OCI-LY3 (cell line): ENCODE results near the gene ZNF560.

Experiments
- H2AFZ ChIP-seq: fragments of 200-600, 300-600 bp; shearing (Covaris generic); 2 replicates; pipeline ENCODE4 v1.6.0; 2014; ENCODE audit warnings: antibody characterized with exemption, low read depth, low read length
- H3K27ac ChIP-seq: fragments of 200-600, 300-600 bp; sonication (generic); 2 replicates; pipeline ENCODE4 v1.5.1; 2014; ENCODE audit warnings: mild to moderate bottlenecking, low read length, moderate library complexity, mixed read lengths
- H3K27me3 ChIP-seq: fragments of 200-600, 300-600 bp; sonication (generic); 2 replicates; pipeline ENCODE4 v1.6.1; 2014; ENCODE audit warnings: low read depth, low read length, mixed read lengths
- H3K36me3 ChIP-seq: fragments of 200-600, 300-600 bp; sonication (generic); replicated peaks from 2 replicates; pipeline ENCODE3; 2014; ENCODE audit warnings: low read depth, low read length, mixed read lengths
- H3K4me1 ChIP-seq: fragments of 300-600, 200-600 bp; sonication (generic); 2 replicates; pipeline ENCODE4 v1.6.1; 2014; ENCODE audit warnings: low read length, mixed read lengths
- H3K4me2 ChIP-seq: fragments of 200-600, 300-600 bp; sonication (generic); 2 replicates; pipeline ENCODE4 v1.6.1; 2014; ENCODE audit warnings: low read length, mixed read lengths
- H3K4me3 ChIP-seq: fragments of 300-600, 200-600 bp; sonication (generic); 2 replicates; pipeline ENCODE4 v1.5.1; 2014; ENCODE audit warnings: antibody characterized with exemption, mild to moderate bottlenecking, low read length, moderate library complexity
- H3K79me2 ChIP-seq: fragments of 300-600, 200-600 bp; shearing (Covaris generic); 2 replicates; pipeline ENCODE4 v1.6.1; 2014; ENCODE audit warnings: mild to moderate bottlenecking, low read length, mixed read lengths
- H3K9ac ChIP-seq: fragments of 300-600, 200-600 bp; shearing (Covaris generic); 2 replicates; pipeline ENCODE4 v1.6.0; 2014; ENCODE audit warnings: mild to moderate bottlenecking, low read length, moderate library complexity
- H3K9me3 ChIP-seq: fragments of 200-600, 300-600 bp; shearing (Covaris generic); 2 replicates; pipeline ENCODE4 v1.6.1; 2014; ENCODE audit warnings: low read length, mixed read lengths; ENCODE audit not compliant: insufficient read depth
- H4K20me1 ChIP-seq: fragments of 200-600, 300-600 bp; sonication (generic); 2 replicates; pipeline ENCODE4 v1.6.1; 2016; ENCODE audit warnings: low read length, mixed read lengths; ENCODE audit not compliant: insufficient read depth
- CTCF ChIP-seq: fragments of 200-600, 300-600 bp; sonication (generic); IDR thresholded peaks from 2 replicates; pipeline ENCODE4 v1.5.1; 2014; ENCODE audit warnings: antibody characterized with exemption, low read length, low read depth
- EZH2phosphoT487 ChIP-seq: fragments of 200-600 bp; shearing (Covaris generic); IDR thresholded peaks from 2 replicates; pipeline ENCODE4 v1.6.1; 2018; ENCODE audit warnings: antibody characterized with exemption, mixed run types, low read depth

Gene ZNF560

DNA sequence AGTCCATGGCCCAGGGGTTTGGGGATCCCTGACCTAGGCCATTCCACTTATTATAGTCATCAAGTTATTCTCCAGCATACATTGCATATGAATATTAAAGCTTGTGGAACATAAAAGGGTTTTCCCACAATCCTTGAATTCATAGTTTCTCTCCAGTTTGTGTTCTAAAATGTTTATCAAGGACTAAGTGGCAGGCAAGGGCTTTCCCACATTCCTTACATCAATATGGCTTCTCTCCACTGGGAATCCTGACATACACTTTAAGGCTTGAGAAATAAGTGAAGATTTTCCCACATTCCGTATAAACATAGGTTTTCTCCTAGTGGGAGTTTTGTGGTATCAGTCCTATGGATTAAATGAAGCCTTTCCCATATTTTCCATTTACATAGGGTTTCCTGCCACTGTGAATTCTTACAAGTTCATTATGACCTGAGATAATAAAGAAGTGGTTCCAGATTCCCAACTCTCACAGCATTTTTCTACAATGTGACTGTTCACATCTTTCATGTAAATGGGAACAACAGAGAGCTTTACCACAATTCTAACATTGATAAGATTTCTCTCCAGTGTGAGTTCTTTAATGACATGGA is 25.6 kb upstream of the ZNF560 start:
- Histone ChIP-seq H3K27me3 (no peaks in the 10 kb centered on the region), H3K4me1 (no peaks in the 10 kb centered on the region), H3K9ac (no peak overlapping the region), H3K27ac (no peak overlapping the region), H3K4me3 (no peak overlapping the region), H2AFZ (no peak overlapping the region), H4K20me1 (no peaks in the 10 kb centered on the region), H3K36me3 (peaks cover 49% of the 10 kb centered on the region), H3K4me2 (no peak overlapping the region), H3K9me3 (peaks cover 52% of the 10 kb centered on the region), H3K79me2 (no peaks in the 10 kb centered on the region)
- TF ChIP-seq EZH2phosphoT487 (no peak), CTCF (no peak)

GRCh38 chr19:9507285-9507684 is 8.9 kb upstream of the ZNF560 start:
- peaks cover 6% of the 10 kb centered on the region; the same call in 1 of the 2 replicates for H3K9me3 ChIP-seq
- no peak for TF ChIP-seq EZH2phosphoT487
- no peak for TF ChIP-seq CTCF
- H3K4me2 ChIP-seq, result no peak overlapping the region
- no peaks in the 10 kb centered on the region for H3K4me1 ChIP-seq
- no peaks in the 10 kb centered on the region for H3K27me3 ChIP-seq
- H3K36me3 ChIP-seq, result no peaks in the 10 kb centered on the region
- no peak overlapping the region for H3K9ac ChIP-seq
- no peak overlapping the region for H3K4me3 ChIP-seq
- no peak overlapping the region for H3K27ac ChIP-seq
- H2AFZ ChIP-seq, result no peak overlapping the region
- no peaks in the 10 kb centered on the region for H3K79me2 ChIP-seq
- no peaks in the 10 kb centered on the region for H4K20me1 ChIP-seq

DNA sequence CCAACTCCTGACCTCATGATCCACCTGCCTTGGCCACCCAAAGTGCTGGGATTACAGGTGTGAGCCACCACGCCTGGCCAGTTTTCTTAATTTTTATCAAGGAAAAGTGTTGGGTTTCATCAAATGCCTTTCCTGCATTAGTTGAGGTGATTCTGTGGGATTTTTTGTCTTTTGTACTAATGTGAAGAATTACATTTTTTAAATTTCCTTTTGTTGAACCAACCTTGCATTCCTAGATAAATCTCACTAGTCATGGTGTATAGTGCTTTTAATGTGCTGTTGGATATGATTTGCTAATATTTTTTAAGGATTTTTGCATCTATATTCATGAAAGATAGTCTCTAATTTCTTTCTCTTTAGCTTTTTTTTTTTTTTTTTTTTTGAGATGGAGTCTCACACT is 2.4 kb upstream of the ZNF560 start:
- Histone ChIP-seq H3K27me3 (no peaks in the 10 kb centered on the region), H2AFZ (no peak overlapping the region), H3K4me2 (no peak overlapping the region), H4K20me1 (no peaks in the 10 kb centered on the region), H3K9me3 (peaks cover 9% of the 10 kb centered on the region), H3K36me3 (no peaks in the 10 kb centered on the region), H3K79me2 (no peaks in the 10 kb centered on the region), H3K27ac (no peak overlapping the region), H3K4me3 (no peak overlapping the region), H3K9ac (no peak overlapping the region), H3K4me1 (no peaks in the 10 kb centered on the region)
- no peak for TF ChIP-seq CTCF
- TF ChIP-seq EZH2phosphoT487, result no peak

- Histone ChIP-seq H3K4me1 (no peaks in the 10 kb centered on the region), H3K27me3 (no peaks in the 10 kb centered on the region), H2AFZ (no peak overlapping the region), H3K4me3 (no peak overlapping the region), H3K36me3 (no peaks in the 10 kb centered on the region), H3K9ac (no peak overlapping the region), H3K9me3 (peaks cover 9% of the 10 kb centered on the region), H4K20me1 (no peaks in the 10 kb centered on the region), H3K27ac (no peak overlapping the region), H3K4me2 (no peak overlapping the region), H3K79me2 (no peaks in the 10 kb centered on the region)
- TF ChIP-seq EZH2phosphoT487 (no peak), CTCF (no peak)
Observed at GRCh38 chr19:9494096-9494495, 4.3 kb downstream of the ZNF560 start.
